Right ventricle myocardium inferior (tissue), 1 donor: Measurements from ENCODE around the gene MYO1F. TPM values are rescaled to one million over a fixed set of nuclear protein-coding genes. Genes with fewer than 3 reads are reported as not detected.
"Not testable (repeated sequence)": the region's sequence is repeated elsewhere in the genome, so short reads cannot be mapped to it uniquely, and the experiment has no call there.

Source experiments
- ATAC-seq: fragments of 200-7000 bp; cut with Tn5 transposase; one replicate; pipeline ENCODE4 v1.9.1; 2020; ENCODE audit warnings: mild to moderate bottlenecking, moderate library complexity
- DNase-seq: peaks from one replicate; pipeline ENCODE4 v3.0.0; 2021; ENCODE audit errors: missing footprints
- intact Hi-C: fragments of 100-400 bp; cut with DNase I; formaldehyde crosslinking; loops from one replicate; pipeline ENCODE4 v1.11.0; 2022
- total RNA-seq: library from RNA; stranded (reverse); fragmentation: NEBNext Ultra II Directional; extraction: Animal tissue kit (Norgen Biotek cat#: 25700); gene quantifications from one replicate; pipeline ENCODE4 v1.2.1, GENCODE V29; 2021
- donor health status: DM: no; HTN: yes; CAD: no; lungs with severe emphysema.

The MYO1F gene
- total RNA-seq, 1 donor from 2014 or later = 9.3 TPM

DNA sequence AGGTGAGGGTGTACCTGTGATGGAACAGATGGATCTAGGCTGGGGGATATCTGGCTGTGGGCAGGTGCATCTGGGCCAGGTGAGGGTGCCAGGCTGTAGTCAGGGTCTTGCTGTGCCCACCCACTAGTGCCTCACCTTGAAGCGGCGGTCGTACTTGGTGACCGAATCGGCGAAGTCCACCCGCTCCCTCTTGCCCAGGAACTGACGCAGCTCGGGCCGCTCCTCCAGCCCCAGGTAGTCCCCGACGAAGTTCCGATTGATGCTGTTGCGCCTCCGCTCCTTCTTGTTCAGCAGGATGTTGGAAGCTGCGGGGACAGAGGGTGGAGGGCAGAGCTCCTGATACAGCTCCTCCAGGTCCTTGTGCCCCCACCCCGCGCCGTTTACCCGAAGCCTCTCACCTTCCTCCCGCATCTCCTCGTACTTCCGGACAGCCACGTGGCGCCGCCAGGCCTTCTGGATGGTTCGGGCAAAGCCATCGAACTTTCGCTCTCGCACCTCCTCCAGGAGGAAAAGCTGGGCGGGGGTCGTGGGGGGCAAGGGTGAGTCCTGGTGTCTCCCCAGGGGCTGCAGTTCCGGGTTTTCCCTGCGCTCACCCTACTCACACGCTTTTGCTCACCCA lies 47.1 kb downstream of the MYO1F start:
- DNase-seq = no peak

DNA sequence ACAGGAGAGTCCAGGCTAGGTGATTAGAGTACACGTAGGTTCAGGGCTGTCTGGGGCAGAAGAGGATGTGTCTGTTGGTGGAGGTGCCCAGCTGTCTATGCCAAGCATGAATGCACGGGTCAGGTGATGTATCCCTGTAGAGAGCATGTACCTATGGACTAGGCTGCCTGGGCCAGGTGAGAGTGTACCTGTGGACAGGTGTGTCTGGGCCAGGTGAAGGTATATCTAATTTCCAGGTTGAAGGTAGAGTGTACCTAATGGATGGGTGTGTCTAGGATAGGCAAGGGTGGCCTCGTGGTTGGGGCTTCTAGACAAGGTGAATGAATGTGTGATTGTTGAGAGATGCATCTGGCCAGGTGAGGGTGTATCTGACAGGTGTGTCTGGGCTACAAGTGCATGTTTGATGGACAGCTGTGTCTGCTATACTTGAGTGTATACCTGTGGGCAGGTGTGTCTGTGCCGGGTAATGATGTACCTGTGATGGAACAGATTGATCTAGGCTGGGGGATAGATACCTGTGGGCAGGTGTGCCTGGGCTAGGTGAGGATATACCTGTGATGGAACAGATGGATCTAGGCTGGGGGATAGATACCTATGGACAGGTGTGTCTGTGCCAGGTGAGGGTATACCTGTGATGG lies 47.8 kb downstream of the MYO1F start:
- DNase-seq (no peak), ATAC-seq (no peak)
- intact Hi-C loops = no loop called here

More for the DNA sequence above, 47.1 kb downstream of the MYO1F start:
- ATAC-seq = no peak
- intact Hi-C loops = no loop called here

DNA sequence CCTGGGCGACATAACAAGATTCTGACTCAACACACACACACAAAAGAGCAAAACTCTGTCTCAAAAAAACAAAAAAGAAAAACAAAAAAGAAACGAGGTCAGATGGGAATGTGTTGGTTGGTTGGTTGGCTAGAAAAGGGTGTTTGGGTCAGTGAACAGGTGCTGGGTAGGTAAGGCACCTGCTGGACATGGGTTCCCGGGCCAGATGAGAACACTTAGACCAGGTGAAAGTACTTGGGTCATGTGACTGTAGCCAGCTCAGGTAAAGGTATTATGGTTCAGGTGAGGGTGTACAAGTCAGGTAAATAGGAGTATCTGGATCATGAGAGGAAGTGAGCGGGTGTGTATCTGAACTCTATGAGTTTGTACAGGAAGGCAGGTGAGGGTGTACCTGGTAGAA lies 48.7 kb downstream of the MYO1F start:
- DNase-seq (no peak), ATAC-seq (no peak)
- intact Hi-C loops = no loop called here

DNA sequence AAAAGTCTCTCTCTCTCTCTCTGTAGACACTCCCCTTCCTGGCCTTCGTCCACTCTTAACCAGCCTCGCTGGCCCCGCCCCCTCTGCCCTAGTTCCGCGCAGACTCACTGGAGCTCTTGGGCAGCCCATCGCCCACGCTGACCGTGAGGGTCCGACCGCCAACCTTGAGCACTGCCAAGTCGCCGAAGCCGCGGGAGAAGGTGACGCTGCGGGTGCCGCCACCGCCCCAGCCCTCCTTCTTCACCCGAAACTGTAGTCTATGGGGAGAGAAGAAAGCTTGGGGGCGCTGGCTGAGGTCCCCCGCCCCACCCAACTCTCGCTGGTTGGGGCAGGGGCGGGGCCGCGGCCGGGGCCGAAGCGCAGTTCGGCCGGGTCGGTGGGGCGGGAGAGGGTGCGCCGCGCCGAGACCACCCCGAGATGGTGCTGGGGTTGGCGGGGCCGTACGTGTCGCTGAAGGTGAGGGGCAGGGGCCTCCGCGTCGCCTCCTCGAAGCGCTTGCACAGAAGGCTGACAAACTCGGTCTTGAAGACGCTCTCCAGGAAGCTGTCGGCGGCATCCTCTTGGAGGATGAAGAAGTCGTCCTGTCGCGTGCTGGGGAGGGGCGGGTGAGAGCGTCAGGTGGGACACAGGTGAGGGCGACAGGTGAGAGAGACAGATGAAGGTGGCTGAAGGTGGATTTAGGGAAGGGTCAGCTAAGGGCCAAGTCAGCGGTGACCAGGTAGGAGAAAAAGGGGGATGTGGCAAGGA lies 50.7 kb downstream of the MYO1F start:
- intact Hi-C loops = no loop called here
- DNase-seq (peak; percentile 91), ATAC-seq (peak; percentile 78)

DNA sequence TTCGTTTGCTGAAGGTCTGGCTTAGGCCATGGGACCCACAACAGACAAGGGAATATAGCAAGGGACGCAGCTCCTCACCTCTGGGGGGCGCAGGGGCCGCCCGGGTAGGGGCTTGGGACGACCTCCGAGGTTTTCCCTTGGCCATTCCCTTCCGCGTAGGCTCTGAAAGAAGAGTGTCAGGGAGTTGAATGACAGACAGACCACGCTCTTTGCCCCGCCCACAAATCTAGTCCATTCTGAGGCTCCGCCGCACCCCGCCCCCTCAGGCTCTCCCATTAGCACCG lies 51.9 kb downstream of the MYO1F start:
- intact Hi-C loops = no loop called here
- no peak for ATAC-seq
- no peak for DNase-seq

DNA sequence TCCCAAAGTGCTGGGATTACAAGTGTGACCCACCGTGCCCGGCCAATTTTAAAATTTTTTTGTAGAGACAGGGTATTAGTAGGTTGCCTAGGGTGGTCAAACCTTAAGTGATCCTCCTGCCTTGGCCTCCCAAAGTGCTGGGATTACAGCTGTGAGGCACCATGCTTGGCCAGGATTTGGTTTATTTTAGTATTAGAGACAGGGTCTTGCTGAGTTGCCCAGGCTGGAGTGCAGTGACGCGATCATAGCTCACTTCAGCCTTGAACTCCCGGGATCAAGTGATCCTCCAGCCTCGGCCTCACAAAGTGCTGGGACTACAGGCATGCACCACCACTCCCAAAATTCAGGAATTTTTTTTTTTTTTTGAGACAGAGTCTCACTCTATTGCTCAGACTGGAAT lies 57.9 kb downstream of the MYO1F start:
- ATAC-seq (no peak), DNase-seq (peak; percentile 30)
- intact Hi-C loops = loop anchor here (10.0 kb wide), 1 partner anchor 255 kb away; no protein-coding TSS in a partner anchor

DNA sequence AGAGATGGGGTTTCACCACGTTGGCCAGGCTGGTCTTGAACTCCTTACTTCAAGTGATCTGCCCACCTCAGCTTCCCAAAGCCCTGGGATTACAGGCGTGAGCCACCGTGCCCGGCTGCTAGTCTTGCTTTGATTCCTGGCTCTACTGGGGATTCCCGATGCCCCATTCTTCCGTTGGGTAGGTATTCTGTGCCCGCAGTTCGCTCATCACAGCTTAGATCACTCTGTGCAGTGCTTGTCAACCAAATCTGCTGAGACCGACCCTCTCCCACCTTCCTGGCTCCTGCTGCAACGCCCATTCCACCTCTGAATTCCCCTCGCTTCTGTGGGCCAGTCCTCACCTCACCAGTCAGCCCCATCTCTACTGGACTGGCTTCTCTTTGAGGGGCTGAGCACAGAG lies 58.7 kb downstream of the MYO1F start:
- peak; percentile 14 for DNase-seq
- intact Hi-C loops = loop anchor here (10.0 kb wide), 1 partner anchor 254 kb away; no protein-coding TSS in a partner anchor

DNA sequence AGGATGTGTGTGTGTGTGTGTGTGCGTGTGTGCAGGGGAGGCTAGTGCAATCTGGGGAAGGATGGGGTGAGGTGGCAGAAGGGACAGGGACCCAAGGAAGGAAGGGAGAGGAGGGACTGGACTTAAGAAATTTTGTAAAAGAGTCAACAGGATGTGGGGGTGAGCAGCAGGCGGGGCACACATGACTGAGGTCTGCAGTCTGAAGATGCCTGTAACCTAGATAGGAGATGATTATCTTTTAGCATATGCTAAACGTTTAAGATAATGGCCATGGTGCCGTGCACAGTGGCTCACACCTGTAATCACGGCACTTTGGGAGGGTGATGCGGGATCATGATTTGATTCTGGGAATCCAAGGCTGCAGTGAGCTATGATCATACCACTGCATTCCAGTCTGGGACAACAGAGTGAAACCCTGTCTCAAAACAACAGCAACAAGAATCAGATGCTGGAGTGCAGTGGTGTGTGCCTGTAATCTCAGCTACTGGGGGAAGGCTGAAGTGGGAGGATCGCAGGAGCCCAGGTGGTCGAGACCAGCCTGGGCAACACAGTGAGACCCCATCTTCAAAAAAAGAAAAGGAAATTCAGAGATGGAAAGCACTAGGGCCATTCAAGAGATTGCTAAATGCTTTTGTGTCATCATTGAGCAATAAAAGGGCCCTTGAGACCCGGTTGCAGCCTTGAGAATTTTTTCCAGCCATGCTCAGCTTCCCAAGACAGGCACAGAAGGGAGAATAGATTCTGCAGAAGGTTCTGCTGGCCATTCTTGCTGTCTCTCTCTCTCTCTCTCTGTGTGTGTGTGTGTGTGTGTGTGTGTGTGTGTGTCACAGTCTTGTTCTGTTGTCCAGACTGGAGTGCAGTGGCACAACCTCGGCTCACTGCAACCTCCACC lies 59.4 kb downstream of the MYO1F start:
- intact Hi-C loops = loop anchor here (10.0 kb wide), 1 partner anchor 253 kb away; no protein-coding TSS in a partner anchor
- ATAC-seq (no peak), DNase-seq (peak; percentile 30)

More for the DNA sequence above, 58.7 kb downstream of the MYO1F start:
- ATAC-seq = no peak

DNA sequence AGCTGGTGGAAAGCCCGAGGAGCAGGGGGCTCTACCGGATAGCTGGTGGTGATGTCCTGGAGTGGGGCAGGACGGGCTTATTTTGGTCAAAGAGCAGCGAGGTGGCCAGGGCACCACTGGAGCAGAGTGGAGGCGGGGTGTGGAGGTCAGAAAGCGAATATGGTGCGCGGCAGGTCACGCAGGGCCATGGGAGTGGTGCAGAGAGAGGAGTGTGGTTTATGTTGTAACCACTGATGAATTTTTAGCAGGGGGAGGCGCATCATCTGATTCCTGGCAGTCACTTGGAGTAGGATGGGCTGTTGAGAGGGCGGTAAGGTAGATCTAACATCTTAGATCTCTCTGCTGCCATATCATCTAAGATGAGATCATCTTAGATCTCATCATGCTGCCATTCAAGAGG lies 61.9 kb downstream of the MYO1F start:
- no peak for ATAC-seq
- DNase-seq = peak; percentile 72
- intact Hi-C loops = loop anchor here (10.0 kb wide), 1 partner anchor 251 kb away; no protein-coding TSS in a partner anchor

DNA sequence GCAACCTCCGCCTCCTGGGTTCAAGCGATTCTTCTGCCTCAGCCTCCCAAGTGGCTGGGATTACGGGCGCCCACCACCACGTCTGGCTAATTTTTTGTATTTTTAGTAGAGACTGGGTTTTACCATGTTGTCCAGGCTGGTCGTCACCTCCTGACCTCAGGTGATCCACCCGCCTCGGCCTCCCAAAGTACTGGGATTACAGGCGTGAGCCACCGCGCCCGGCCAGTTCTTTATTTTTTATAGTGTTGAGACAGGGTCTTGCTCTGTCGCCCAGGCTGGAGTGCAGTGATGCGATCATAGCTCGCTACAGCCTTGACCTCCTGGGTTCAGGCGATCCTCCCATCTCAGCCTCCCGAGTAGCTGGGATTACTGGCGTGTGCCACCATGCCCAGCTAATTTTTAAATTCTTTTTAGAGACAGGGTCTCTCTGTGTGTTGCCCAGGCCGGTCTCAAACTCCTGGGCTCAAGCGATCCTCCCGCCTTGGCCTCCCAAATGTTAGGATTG lies 62.7 kb downstream of the MYO1F start:
- ATAC-seq = not testable (repeated sequence)
- DNase-seq = peak; percentile 58
- intact Hi-C loops = loop anchor here (1.0 to 10.0 kb wide), 2 partner anchors 250 to 594 kb away; partner anchors contain the start of gene SNAPC2

DNA sequence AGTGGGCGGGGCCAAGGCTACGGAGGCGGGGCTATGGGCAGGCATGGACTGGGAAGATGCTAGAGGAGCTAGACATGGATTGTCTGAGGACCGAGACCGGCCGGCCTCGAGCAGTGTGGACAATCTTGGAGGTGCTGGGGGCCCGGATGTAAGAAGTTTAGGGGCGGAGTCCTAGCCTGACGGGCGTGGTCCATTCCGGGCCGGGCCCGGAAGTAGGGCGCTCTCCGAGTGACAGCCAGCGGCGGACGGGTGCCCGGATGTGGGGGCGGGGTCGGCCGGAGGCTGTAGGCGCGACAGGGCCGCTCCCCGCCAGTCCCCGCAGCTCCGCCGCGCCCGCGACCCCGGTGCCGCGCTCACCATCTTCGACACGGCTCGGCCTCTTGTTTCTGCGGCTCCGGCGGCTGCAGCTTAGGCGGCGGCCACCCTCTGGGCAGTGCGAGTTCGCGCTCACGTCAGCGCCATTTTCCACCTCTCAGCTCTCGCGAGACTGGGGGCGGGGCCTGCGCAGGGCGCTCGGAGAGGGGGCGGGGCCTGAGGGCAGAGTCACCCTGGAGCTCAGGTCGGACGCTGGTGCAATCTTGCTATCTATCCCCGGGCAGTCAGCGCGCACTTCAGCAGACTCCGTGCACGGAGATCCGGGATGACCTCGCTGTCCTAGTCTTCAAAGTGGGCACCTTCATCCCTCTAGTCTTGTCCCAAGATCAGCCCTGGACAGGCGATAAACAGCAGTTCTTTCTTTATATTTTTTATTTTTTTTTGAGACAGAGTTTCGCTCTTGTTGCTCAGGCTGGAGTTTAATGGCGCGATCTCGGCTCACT lies 63.3 kb downstream of the MYO1F start, which contains the start of gene ZNF414:
Gene ZNF414, minus strand, starts transcription at position 481 of the 818 bp plus-strand sequence. Its CDS starts 121 bp downstream, at position 360.
- peak; percentile 98 for DNase-seq
- ATAC-seq = peak; percentile 95
- intact Hi-C loops = loop anchor here (1.0 to 10.0 kb wide), 3 partner anchors 101 to 594 kb away; partner anchors contain the start of genes MARCHF2 and SNAPC2

DNA sequence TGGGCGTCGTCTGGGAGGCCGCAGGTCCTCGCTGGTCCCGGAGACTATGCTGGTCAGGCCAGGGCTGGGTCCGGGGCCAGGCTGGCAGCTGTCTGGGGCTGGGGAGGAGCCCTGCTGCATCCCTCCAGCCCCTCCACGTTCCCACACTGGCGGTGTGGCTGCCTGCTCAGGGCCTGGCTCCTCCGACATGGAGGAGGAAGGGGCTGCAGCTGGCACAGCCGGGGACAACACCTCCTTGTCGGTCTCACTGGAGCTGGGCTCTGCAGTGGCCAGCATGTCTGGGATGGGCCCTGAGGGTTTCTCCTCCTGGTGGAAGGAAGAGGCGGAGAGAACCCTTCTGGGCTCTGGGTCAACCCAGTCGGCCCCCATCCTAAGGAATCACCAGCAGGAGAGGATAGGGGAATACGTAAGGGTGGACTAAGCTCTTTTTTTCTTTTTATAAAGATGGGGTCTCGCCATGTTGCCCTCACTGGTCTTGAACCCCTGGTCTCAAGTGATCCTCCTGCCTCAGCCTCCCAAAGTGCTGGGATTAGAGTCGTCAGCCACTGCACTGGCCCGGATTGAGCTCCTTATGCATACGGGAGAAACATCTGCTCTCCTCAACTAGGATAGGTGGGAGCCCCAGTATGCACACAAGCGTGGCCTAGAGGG lies 64.1 kb downstream of the MYO1F start:
- no peak for DNase-seq
- no peak for ATAC-seq
- intact Hi-C loops = loop anchor here (2.0 to 10.0 kb wide), 2 partner anchors 100 to 248 kb away; partner anchors contain the start of gene MARCHF2

DNA sequence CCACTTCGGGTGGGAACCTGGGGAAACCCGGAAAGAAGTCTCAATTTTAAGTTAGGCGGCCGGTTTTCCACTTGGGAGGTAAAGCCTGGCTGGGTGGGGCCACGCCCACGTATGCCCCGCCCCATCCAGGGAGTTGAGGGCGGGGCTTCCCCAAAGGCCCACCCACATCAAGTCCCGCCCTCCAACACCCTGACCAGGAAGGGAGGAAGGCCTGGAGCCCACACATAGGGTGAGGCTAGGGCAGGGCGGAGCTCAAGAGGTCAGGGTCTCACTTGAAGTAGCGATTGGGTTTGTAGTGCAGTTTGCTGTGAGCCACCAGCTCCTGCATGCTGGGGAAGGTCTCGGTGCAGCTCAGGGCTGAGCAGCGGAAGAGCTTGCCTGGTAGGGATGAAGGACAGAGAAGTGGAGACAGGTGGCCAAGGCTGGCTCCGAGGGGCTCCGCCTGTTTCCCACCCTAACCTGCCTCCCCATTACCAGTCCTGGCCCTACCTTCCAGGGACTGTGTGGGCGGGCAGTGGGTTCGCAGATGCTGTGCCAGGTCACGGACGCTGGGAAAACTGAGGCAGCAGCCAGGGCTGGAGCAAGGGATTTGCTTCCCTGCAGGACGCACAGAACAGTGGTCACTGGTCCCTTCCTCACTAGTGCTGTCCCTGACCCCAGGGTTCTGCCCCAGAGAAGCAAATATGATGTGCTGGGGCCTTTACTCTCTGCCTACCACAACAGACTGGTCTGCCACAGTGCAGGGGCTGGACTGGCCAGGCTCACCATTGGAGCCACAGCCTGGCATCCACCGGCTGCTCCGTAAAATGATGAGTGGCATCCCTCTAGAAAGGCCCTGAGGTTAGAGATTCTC lies 64.9 kb downstream of the MYO1F start:
- DNase-seq = no peak
- ATAC-seq = no peak
- intact Hi-C loops = loop anchor here (2.0 to 10.0 kb wide), 2 partner anchors 100 to 248 kb away; partner anchors contain the start of gene MARCHF2

DNA sequence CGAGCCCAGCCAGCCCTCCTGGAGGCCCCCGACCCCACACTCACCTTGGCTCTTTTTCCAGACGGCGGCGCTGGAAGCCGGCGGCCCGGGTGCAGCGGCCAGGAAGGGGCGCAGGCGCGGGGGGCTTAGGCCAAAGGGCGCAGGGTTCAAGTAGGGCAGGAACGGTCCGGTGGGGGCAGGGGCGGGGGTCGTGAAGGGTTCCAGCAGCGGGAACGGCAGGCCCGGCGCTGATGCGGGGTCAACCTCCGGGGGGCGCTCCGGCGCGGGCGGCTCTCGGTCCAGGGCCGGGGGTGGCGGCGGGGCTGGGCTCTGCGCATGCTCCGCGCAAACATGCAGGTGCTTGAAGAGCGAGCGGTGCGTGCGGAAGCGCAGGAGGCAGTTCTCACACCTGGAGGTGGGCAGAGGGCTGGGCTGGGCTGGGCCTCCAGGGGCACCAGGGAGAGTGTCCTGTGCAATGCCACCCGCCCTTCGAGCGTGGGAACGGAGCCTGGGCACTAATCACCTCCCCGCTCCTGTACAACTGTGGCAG lies 65.6 kb downstream of the MYO1F start:
- ATAC-seq (no peak), DNase-seq (no peak)
- intact Hi-C loops = loop anchor here (2.0 to 10.0 kb wide), 2 partner anchors 99 to 247 kb away; partner anchors contain the start of gene MARCHF2

DNA sequence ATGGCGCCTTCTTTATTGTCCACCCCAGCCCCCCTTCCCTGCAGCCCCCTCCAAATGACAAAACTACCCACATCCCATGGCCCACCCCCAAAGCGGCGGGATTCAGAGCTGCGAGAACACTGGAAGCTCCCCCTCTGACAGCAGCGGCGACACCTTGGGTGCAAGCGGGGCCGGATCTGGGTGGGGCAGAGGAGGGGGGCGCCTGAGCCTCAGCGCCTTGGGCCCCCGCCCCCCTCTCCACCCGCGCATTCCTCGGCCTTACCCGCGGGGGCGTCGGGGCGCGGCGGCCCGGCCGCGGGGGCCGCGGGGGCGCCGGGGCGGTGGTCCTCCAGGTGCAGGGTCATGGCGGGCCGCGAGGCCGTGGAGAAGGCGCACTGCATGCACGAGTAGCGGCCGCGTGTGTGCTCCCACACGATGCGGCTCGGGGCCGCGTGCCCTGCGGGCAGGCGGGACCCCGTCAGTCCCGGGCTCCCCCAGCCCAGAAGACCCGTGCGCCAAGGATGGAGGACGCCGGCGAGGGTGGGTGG lies 66.6 kb downstream of the MYO1F start:
- no peak for DNase-seq
- intact Hi-C loops = loop anchor here (10.0 kb wide), 1 partner anchor 246 kb away; no protein-coding TSS in a partner anchor
- ATAC-seq = no peak
